ENCODE results near the gene SMKR1. TPM values are rescaled to one million over a fixed set of nuclear protein-coding genes. Genes with fewer than 3 reads are reported as not detected.
"Not testable (repeated sequence)": the region's sequence is repeated elsewhere in the genome, so short reads cannot be mapped to it uniquely, and the experiment has no call there.

Gene SMKR1
- total and polyA plus RNA-seq, 5 donors from 2014 or later: 0.26 to 3.6 (median 1.3) TPM; not detected in 2

DNA sequence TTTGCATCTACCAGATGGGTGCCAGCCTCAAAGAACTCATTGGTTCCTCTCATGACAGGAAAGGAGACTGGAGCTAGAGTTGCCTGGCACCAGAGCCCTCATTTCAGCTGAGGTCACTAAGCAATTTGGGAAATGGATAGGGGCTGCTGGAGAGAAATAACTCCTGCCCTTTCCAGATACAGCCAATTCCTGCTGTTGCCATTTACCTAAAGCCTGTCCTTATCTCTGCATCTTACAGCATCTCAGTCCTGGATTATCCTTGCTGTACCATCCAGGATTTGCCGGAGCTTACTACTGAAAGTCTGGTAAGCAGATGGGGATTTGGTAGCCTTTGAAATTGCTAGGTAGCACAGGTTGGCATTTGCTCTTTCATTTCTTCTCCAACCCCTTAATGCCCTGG lies 31.9 kb upstream of the SMKR1 start:
- Histone ChIP-seq H3K27me3 (ENCODE audit: control insufficient read depth, insufficient read depth, low read length) (no peaks in the 10 kb centered on the region), H3K4me1 (ENCODE audit: control insufficient read depth, insufficient read depth, low read length, poor library complexity, severe bottlenecking) (no peaks in the 10 kb centered on the region), H3K27ac (ENCODE audit: insufficient read depth, low read length, poor library complexity, severe bottlenecking) (no peak overlapping the region), H3K36me3 (ENCODE audit: control insufficient read depth, insufficient read depth, low read length) (no peaks in the 10 kb centered on the region), H3K4me3 (ENCODE audit: low read depth, low read length) (no peak overlapping the region), H3K9me3 (ENCODE audit: control insufficient read depth in 2 of 2, low read length in 2 of 2) (no peaks in the 10 kb centered on the region)
- Mint-ChIP-seq H3K36me3 (no peaks in the 10 kb centered on the region), H3K4me3 (no peak overlapping the region), H3K9me3 (peaks cover 0 to 2% (median 0%) of the 10 kb centered on the region in 7 donors), H3K27me3 (no peaks in the 10 kb centered on the region), H3K4me1 (peaks cover 0 to 4% (median 0%) of the 10 kb centered on the region in 4 donors), H3K27ac (no peak overlapping the region)
- DNase-seq: no peak
- ATAC-seq (ENCODE audit: low read depth in 2 of 2): no peak

GRCh38 chr7:129471402-129471827 lies 30.9 kb upstream of the SMKR1 start:
- Mint-ChIP-seq H3K36me3 (no peaks in the 10 kb centered on the region), H3K27me3 (no peaks in the 10 kb centered on the region), H3K27ac (no peak overlapping the region), H3K4me1 (peaks cover 0 to 4% (median 0%) of the 10 kb centered on the region in 4 donors), H3K9me3 (peaks cover 0 to 2% (median 0%) of the 10 kb centered on the region in 7 donors), H3K4me3 (no peak overlapping the region)
- Histone ChIP-seq H3K27ac (ENCODE audit: insufficient read depth, low read length, poor library complexity, severe bottlenecking) (no peak overlapping the region), H3K4me1 (ENCODE audit: control insufficient read depth, insufficient read depth, low read length, poor library complexity, severe bottlenecking) (no peaks in the 10 kb centered on the region), H3K4me3 (ENCODE audit: low read depth, low read length) (no peak overlapping the region), H3K27me3 (ENCODE audit: control insufficient read depth, insufficient read depth, low read length) (no peaks in the 10 kb centered on the region), H3K9me3 (ENCODE audit: control insufficient read depth in 2 of 2, low read length in 2 of 2) (no peaks in the 10 kb centered on the region), H3K36me3 (ENCODE audit: control insufficient read depth, insufficient read depth, low read length) (no peaks in the 10 kb centered on the region)
- DNase-seq: no peak
- no peak for ATAC-seq (ENCODE audit: low read depth in 2 of 2)

GRCh38 chr7:129475931-129476330 lies 26.4 kb upstream of the SMKR1 start:
- H3K27me3 ChIP-seq (ENCODE audit: control insufficient read depth, insufficient read depth, low read length); H3K9me3 ChIP-seq (ENCODE audit: control insufficient read depth in 2 of 2, low read length in 2 of 2); DNase-seq; H3K4me3 Mint-ChIP-seq; H3K27ac Mint-ChIP-seq; H3K27me3 Mint-ChIP-seq; H3K4me1 ChIP-seq (ENCODE audit: control insufficient read depth, insufficient read depth, low read length, poor library complexity, severe bottlenecking); H3K9me3 Mint-ChIP-seq; H3K27ac ChIP-seq (ENCODE audit: insufficient read depth, low read length, poor library complexity, severe bottlenecking); H3K36me3 Mint-ChIP-seq; ATAC-seq (ENCODE audit: low read depth in 2 of 2); H3K4me3 ChIP-seq (ENCODE audit: low read depth, low read length); H3K36me3 ChIP-seq (ENCODE audit: control insufficient read depth, insufficient read depth, low read length): not testable (repeated sequence)
- H3K4me1 Mint-ChIP-seq: peaks cover 0 to 11% (median 0%) of the 10 kb centered on the region in 4 donors

- ATAC-seq (ENCODE audit: low read depth in 2 of 2); H3K36me3 ChIP-seq (ENCODE audit: control insufficient read depth, insufficient read depth, low read length); H3K9me3 Mint-ChIP-seq; H3K27ac Mint-ChIP-seq; H3K9me3 ChIP-seq (ENCODE audit: control insufficient read depth in 2 of 2, low read length in 2 of 2); H3K4me3 Mint-ChIP-seq; H3K27me3 Mint-ChIP-seq; H3K4me1 ChIP-seq (ENCODE audit: control insufficient read depth, insufficient read depth, low read length, poor library complexity, severe bottlenecking); DNase-seq; H3K27ac ChIP-seq (ENCODE audit: insufficient read depth, low read length, poor library complexity, severe bottlenecking); H3K4me3 ChIP-seq (ENCODE audit: low read depth, low read length); H3K36me3 Mint-ChIP-seq; H3K27me3 ChIP-seq (ENCODE audit: control insufficient read depth, insufficient read depth, low read length): not testable (repeated sequence)
- peaks cover 0 to 11% (median 0%) of the 10 kb centered on the region in 4 donors for H3K4me1 Mint-ChIP-seq
Measured at GRCh38 chr7:129476398-129476797, 25.9 kb upstream of the SMKR1 start.

GRCh38 chr7:129479831-129480230 lies 22.5 kb upstream of the SMKR1 start:
- Histone ChIP-seq H3K9me3 (ENCODE audit: control insufficient read depth in 2 of 2, low read length in 2 of 2) (no peaks in the 10 kb centered on the region), H3K4me3 (ENCODE audit: low read depth, low read length) (no peak overlapping the region), H3K27ac (ENCODE audit: insufficient read depth, low read length, poor library complexity, severe bottlenecking) (no peak overlapping the region), H3K4me1 (ENCODE audit: control insufficient read depth, insufficient read depth, low read length, poor library complexity, severe bottlenecking) (no peaks in the 10 kb centered on the region), H3K36me3 (ENCODE audit: control insufficient read depth, insufficient read depth, low read length) (no peaks in the 10 kb centered on the region), H3K27me3 (ENCODE audit: control insufficient read depth, insufficient read depth, low read length) (no peaks in the 10 kb centered on the region)
- Mint-ChIP-seq H3K9me3 (peaks cover 0 to 2% (median 0%) of the 10 kb centered on the region in 7 donors), H3K27me3 (no peaks in the 10 kb centered on the region), H3K36me3 (no peaks in the 10 kb centered on the region), H3K4me3 (no peak overlapping the region), H3K4me1 (peaks cover 0 to 7% (median 0%) of the 10 kb centered on the region in 4 donors), H3K27ac (no peak overlapping the region)
- ATAC-seq (ENCODE audit: low read depth in 2 of 2) (no peak), DNase-seq (no peak)

- H3K27ac ChIP-seq (ENCODE audit: insufficient read depth, low read length, poor library complexity, severe bottlenecking): no peak overlapping the region
- Mint-ChIP-seq H3K27ac (no peak overlapping the region), H3K36me3 (no peaks in the 10 kb centered on the region), H3K4me3 (no peak overlapping the region), H3K4me1 (peaks cover 0 to 7% (median 0%) of the 10 kb centered on the region in 4 donors), H3K27me3 (no peaks in the 10 kb centered on the region), H3K9me3 (no peaks in the 10 kb centered on the region)
- H3K4me3 ChIP-seq (ENCODE audit: low read depth, low read length): no peak overlapping the region
- no peak for ATAC-seq (ENCODE audit: low read depth in 2 of 2)
- H3K4me1 ChIP-seq (ENCODE audit: control insufficient read depth, insufficient read depth, low read length, poor library complexity, severe bottlenecking): no peaks in the 10 kb centered on the region
- DNase-seq: no peak
- H3K36me3 ChIP-seq (ENCODE audit: control insufficient read depth, insufficient read depth, low read length): no peaks in the 10 kb centered on the region
- no peaks in the 10 kb centered on the region for H3K27me3 ChIP-seq (ENCODE audit: control insufficient read depth, insufficient read depth, low read length)
- no peaks in the 10 kb centered on the region for H3K9me3 ChIP-seq (ENCODE audit: control insufficient read depth in 2 of 2, low read length in 2 of 2)
Measured at GRCh38 chr7:129480674-129481363, 21.5 kb upstream of the SMKR1 start.

DNA sequence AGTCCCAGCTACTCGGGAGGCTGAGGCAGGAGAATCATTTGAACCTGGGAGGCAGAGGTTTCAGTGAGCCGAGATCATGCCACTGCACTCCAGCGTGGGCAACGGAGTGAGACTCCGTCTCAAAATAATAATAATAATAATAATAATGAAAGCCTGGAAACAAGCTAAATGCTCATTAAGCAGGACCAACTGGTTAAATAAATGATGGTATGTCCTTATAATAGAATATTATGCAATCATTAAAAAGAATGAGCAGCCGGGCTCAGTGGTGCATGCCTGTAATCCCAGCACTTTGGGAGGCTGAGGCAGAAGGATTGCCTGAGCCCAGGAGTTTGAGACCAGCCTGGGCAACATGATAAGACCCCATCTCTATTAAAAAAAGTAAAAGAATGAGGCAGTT lies 21.0 kb upstream of the SMKR1 start:
- H3K27me3 Mint-ChIP-seq, H3K4me1 Mint-ChIP-seq: not testable (repeated sequence)

GRCh38 chr7:129482781-129483180 lies 19.6 kb upstream of the SMKR1 start:
- Histone ChIP-seq H3K9me3 (ENCODE audit: control insufficient read depth in 2 of 2, low read length in 2 of 2) (no peaks in the 10 kb centered on the region), H3K4me1 (ENCODE audit: control insufficient read depth, insufficient read depth, low read length, poor library complexity, severe bottlenecking) (no peaks in the 10 kb centered on the region), H3K27ac (ENCODE audit: insufficient read depth, low read length, poor library complexity, severe bottlenecking) (no peak overlapping the region), H3K4me3 (ENCODE audit: low read depth, low read length) (no peak overlapping the region), H3K27me3 (ENCODE audit: control insufficient read depth, insufficient read depth, low read length) (no peaks in the 10 kb centered on the region), H3K36me3 (ENCODE audit: control insufficient read depth, insufficient read depth, low read length) (no peaks in the 10 kb centered on the region)
- no peak for DNase-seq
- Mint-ChIP-seq H3K27ac (no peak overlapping the region), H3K27me3 (no peaks in the 10 kb centered on the region), H3K4me3 (no peak overlapping the region), H3K4me1 (peaks cover 0 to 2% (median 0%) of the 10 kb centered on the region in 4 donors), H3K36me3 (no peaks in the 10 kb centered on the region), H3K9me3 (no peaks in the 10 kb centered on the region)
- no peak for ATAC-seq (ENCODE audit: low read depth in 2 of 2)

More for the DNA sequence above, 21.0 kb upstream of the SMKR1 start:
- H3K36me3 ChIP-seq (ENCODE audit: control insufficient read depth, insufficient read depth, low read length); H3K27ac Mint-ChIP-seq; H3K27me3 ChIP-seq (ENCODE audit: control insufficient read depth, insufficient read depth, low read length); H3K9me3 ChIP-seq (ENCODE audit: control insufficient read depth in 2 of 2, low read length in 2 of 2); H3K4me1 ChIP-seq (ENCODE audit: control insufficient read depth, insufficient read depth, low read length, poor library complexity, severe bottlenecking); H3K36me3 Mint-ChIP-seq; ATAC-seq (ENCODE audit: low read depth in 2 of 2); H3K27ac ChIP-seq (ENCODE audit: insufficient read depth, low read length, poor library complexity, severe bottlenecking); DNase-seq; H3K9me3 Mint-ChIP-seq; H3K4me3 Mint-ChIP-seq; H3K4me3 ChIP-seq (ENCODE audit: low read depth, low read length): not testable (repeated sequence)
